Immature natural killer cell (primary cell): Measurements from ENCODE around the gene MAP2K6. TPM values are rescaled to one million over a fixed set of nuclear protein-coding genes. Genes with fewer than 3 reads are reported as not detected.
A peak's percentile ranks its signal among the peaks of the same experiment; 100 is the strongest.

ENCODE experiments used
- DNase-seq, 3 donors: peaks; one replicate each; pipeline ENCODE4 v3.0.0; 2022; ENCODE audit warnings: mixed read lengths in 1 of 3
- H3K27ac Mint-ChIP-seq, 6 donors: one replicate each; pipeline ENCODE4 v1.8.0; 2020; ENCODE audit warnings: mixed read lengths in 6 of 6, mild to moderate bottlenecking in 5 of 6, inconsistent platforms in 4 of 6, moderate library complexity in 3 of 6
- H3K27me3 Mint-ChIP-seq, 3 donors: one replicate each; pipeline ENCODE4 v1.8.0; 2020 to 2021; ENCODE audit warnings: low read depth in 3 of 3, mild to moderate bottlenecking in 3 of 3, mixed read lengths in 3 of 3, moderate library complexity in 3 of 3, inconsistent platforms in 1 of 3
- H3K36me3 Mint-ChIP-seq, 3 donors: one replicate each; pipeline ENCODE4 v1.8.0; 2020; ENCODE audit warnings: mixed read lengths in 3 of 3, inconsistent platforms in 2 of 3, mild to moderate bottlenecking in 2 of 3
- H3K4me1 Mint-ChIP-seq, 2 donors: one replicate each; pipeline ENCODE4 v1.8.0; 2020; ENCODE audit warnings: inconsistent platforms in 2 of 2, mild to moderate bottlenecking in 2 of 2, mixed read lengths in 2 of 2, moderate library complexity in 1 of 2
- H3K4me3 Mint-ChIP-seq, 5 donors: one replicate each; pipeline ENCODE4 v1.8.0; 2020; ENCODE audit warnings: mild to moderate bottlenecking in 5 of 5, mixed read lengths in 5 of 5, inconsistent platforms in 3 of 5, moderate library complexity in 3 of 5
- H3K9me3 Mint-ChIP-seq, 6 donors: one replicate each; pipeline ENCODE4 v1.8.0; 2020; ENCODE audit warnings: mild to moderate bottlenecking in 6 of 6, mixed read lengths in 6 of 6, inconsistent platforms in 4 of 6, moderate library complexity in 3 of 6
- polyA plus RNA-seq, 3 donors: library from polyadenylated mRNA; unstranded; fragments of 300-500 nt; fragmentation: Illumina TruSeq; gene quantifications; one replicate each; pipeline ENCODE4 v1.2.3, GENCODE V29; 2021

MAP2K6 gene
- polyA plus RNA-seq, 3 donors from 2014 or later = 11.6 to 14.5 (median 13.9) TPM

DNA sequence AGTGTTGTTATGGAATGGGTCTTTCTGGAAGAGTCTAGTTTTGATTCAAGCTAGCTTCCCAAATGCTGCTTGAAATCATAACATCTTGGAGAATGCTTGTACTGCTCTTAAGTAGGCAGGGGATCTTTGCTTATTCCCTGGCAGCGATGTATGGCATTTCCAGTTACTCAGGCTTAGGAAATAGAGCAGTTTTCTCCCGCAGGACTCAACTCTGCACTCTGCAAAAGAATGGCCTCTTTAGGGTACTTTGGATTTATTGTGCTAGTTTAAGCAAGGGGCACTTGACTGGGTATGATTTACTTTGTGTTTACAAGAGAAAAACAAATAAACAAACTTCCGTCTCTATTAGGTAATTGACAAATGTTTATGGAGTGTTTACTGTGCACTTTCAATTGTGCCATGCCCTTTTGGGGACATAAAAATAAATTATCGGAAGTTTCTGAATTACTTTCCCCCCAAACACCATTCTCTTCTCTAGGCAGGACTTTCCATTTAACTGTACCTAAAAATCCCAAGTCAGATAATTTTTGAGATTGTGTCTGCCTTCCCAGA is 164.0 kb downstream of the MAP2K6 start:
- H3K27ac Mint-ChIP-seq = no peak overlapping the region
- DNase-seq = no peak
- H3K4me3 Mint-ChIP-seq = no peak overlapping the region
- peaks cover 16 to 24% of the 10 kb centered on the region in 2 donors for H3K4me1 Mint-ChIP-seq
- H3K36me3 Mint-ChIP-seq = no peaks in the 10 kb centered on the region
- H3K27me3 Mint-ChIP-seq = peaks cover 8 to 10% (median 8%) of the 10 kb centered on the region in 3 donors
- no peaks in the 10 kb centered on the region for H3K9me3 Mint-ChIP-seq

DNA sequence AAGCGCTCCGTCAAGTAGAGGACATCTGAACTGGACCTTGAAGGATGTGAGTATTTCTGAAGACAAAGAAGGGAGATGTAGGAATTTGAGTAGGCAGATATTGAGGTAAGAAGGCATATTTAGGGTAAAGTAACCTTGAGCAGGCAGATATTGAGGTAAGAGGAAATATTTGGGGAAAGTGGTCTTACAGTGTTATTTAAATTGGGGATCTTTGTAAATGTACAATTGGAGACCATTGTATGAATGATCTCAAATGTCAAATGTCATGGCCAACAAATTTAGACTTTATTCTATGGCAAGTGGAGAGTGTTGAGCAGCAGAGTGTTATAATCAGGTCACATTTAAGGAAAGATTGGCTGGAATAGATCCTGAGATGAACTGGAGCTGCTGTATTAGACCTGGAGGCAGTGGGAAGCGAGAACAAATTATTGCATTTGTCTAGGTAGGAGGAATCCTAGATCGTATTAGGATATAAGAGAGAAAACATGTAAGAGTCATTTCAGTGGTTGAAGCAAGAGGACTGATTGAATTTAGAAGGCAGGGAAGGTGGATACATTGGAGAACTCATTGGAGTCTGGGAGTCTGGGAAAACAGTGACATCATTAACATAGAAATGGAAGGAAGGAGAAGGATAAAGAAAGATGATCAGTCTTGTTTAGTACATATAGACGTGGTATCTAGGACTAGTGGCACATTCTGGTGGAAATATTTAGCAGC is 165.6 kb downstream of the MAP2K6 start:
- H3K4me1 Mint-ChIP-seq = peaks cover 16 to 24% of the 10 kb centered on the region in 2 donors
- H3K9me3 Mint-ChIP-seq = no peaks in the 10 kb centered on the region
- H3K36me3 Mint-ChIP-seq = no peaks in the 10 kb centered on the region
- H3K27ac Mint-ChIP-seq = no peak overlapping the region
- DNase-seq = no peak
- H3K4me3 Mint-ChIP-seq = peak overlapping the region in 4 of 5 donors; percentile 2 to 15 (median 6)
- peaks cover 8 to 11% (median 10%) of the 10 kb centered on the region in 3 donors for H3K27me3 Mint-ChIP-seq

DNA sequence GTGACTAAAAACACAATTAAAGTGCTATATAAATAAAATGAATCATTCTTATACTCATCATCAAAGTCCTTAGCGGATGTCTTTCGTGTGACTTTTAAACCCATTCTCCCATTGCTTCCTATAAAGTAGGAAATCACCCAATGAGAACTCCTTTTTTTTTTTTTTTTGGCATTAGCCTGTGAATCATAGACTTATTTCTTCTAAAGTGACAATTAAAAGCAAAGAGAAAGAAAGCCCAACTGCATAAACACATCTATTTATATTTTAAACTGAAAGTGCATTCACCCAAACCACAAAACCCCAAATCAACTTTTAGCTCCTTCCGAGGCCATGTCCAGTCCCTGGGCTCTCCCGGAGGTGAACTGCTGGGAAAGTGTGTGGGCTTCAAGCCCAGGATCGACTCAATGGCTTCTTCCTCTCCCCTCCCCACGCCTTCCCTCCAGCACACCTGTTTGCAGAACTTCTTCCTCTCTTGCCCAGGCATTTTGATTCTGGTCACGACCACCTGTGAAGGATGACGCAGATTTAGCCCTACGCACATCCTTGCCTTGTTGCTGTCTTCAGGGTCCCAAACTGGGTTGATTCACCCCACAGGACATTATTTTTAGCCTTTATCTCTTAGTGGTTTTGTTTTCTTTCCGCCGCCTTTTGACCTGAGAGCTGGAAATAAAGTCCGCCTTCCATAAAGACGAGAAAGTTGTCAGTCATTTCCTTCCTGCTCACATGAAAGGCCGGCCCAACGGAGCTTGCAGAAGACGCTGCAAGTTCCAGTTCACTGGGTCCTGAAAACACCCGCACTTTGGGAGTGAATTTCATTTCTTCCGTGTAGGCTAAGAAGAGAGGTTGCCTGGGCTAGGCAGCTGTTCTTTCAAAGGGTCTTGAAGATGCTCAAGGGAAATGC is 166.8 kb downstream of the MAP2K6 start:
- H3K27me3 Mint-ChIP-seq = peaks cover 8 to 13% (median 11%) of the 10 kb centered on the region in 3 donors
- DNase-seq = peak; percentile 49 to 55 (median 50)
- H3K36me3 Mint-ChIP-seq = no peaks in the 10 kb centered on the region
- H3K4me1 Mint-ChIP-seq = peaks cover 16 to 24% of the 10 kb centered on the region in 2 donors
- no peaks in the 10 kb centered on the region for H3K9me3 Mint-ChIP-seq
- H3K27ac Mint-ChIP-seq = peak overlapping the region; percentile 37 to 74 (median 50)
- H3K4me3 Mint-ChIP-seq = peak overlapping the region; percentile 77 to 84 (median 78)

DNA sequence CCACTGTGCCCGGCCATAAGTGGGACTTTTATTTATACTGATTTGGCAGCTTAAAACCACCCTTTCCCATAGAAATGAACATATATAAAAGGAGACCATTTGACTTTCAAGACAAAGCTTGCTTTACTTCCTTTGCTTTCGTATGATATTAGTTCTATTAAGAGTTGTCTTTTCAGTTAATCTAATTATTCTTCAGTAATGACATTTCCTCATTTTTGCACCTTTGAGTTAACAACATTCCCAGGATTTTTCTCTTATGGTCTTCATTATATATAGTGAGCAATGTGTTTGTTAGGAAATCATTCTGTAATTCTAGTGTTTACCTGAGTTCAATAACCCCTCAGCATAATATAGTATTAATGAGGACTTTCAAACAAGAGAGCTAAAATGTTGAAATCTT is 173.8 kb downstream of the MAP2K6 start:
- Mint-ChIP-seq H3K27ac (no peak overlapping the region), H3K27me3 (peaks cover 1 to 9% (median 9%) of the 10 kb centered on the region in 3 donors), H3K4me1 (no peaks in the 10 kb centered on the region), H3K4me3 (no peak overlapping the region), H3K36me3 (no peaks in the 10 kb centered on the region), H3K9me3 (peaks cover 0 to 2% (median 0%) of the 10 kb centered on the region in 6 donors)
- no peak for DNase-seq

DNA sequence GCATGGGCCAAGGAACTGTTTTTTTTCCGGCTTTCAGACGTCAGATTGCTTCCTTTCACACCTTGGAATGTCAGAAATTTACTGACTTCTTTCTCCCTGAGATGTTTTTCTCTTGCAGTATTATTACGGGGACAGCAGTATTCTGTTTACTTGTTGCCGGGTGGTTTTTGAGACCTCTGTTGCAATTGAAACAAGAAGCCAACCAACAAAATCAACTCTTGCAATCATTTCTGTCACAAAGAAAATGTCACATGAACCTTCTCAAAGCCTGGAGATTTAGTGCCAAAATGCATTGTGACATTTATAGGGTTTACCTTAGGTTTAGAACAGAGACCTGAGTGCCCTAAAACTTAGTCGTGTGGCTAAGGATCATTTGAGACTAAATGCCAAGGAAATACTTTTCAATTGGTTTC is 174.3 kb downstream of the MAP2K6 start:
- Mint-ChIP-seq H3K27me3 (peaks cover 1 to 10% (median 9%) of the 10 kb centered on the region in 3 donors), H3K27ac (no peak overlapping the region), H3K9me3 (peaks cover 0 to 2% (median 0%) of the 10 kb centered on the region in 6 donors), H3K4me3 (no peak overlapping the region), H3K4me1 (no peaks in the 10 kb centered on the region), H3K36me3 (no peaks in the 10 kb centered on the region)
- DNase-seq = no peak

DNA sequence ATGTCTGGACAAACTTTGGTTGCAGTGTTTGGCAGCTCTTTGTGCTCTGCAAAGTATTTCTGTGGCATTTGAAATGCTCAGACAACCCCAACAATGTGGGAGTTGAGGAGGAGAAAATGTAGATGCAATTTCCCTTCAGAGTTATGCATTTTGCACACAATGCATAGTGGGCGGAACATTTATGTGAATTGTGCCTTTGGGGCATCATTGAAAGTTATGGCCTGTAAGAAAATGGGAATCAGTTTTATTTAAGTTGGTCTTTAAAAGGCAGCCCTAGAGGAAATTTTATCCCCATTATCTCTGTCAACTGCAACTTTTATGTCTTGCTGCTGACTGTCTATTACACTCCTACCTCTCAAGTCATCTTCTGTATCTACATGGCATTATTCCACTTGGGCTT is 176.2 kb downstream of the MAP2K6 start:
- Mint-ChIP-seq H3K27me3 (peaks cover 1 to 8% (median 7%) of the 10 kb centered on the region in 3 donors), H3K36me3 (no peaks in the 10 kb centered on the region), H3K27ac (no peak overlapping the region)

DNA sequence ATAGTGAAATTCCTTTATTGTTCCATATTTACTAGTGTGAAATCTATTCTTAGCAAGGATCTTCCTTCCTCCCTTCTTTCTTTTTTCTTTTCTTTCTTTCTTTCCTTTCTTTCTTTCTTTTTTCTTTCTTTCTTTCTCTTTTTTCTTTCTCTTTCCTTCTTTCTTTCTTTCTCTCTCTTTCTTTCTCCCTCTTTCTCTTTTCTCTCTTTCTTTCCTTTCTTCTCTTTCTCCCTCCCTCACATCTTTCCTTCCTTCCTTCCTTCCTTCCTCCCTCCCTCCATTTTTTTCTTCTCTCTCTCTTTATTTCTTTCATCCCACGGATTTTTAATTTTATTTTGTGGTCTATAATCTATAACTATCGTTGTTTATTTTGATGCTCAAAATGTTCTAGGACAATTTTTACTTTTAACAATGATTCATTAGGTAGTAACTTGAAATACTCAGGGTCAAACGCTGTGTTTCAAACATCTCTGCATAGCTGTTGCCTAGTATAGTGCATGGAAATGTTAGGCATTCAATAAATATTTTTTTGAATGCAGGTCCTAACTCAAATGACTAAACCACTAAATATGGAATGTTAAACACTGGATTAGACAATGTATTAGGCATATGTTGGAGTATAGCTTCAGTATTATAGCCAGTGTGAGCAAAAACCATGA is 178.3 kb downstream of the MAP2K6 start:
- Mint-ChIP-seq H3K9me3 (peaks cover 0 to 2% (median 0%) of the 10 kb centered on the region in 6 donors), H3K27ac (no peak overlapping the region), H3K4me1 (no peaks in the 10 kb centered on the region), H3K36me3 (no peaks in the 10 kb centered on the region), H3K27me3 (peaks cover 1 to 7% (median 4%) of the 10 kb centered on the region in 3 donors), H3K4me3 (no peak overlapping the region)
- DNase-seq = no peak

More for the DNA sequence above, 176.2 kb downstream of the MAP2K6 start:
- Mint-ChIP-seq H3K4me1 (no peaks in the 10 kb centered on the region), H3K4me3 (no peak overlapping the region), H3K9me3 (peaks cover 0 to 2% (median 0%) of the 10 kb centered on the region in 6 donors)
- no peak for DNase-seq

DNA sequence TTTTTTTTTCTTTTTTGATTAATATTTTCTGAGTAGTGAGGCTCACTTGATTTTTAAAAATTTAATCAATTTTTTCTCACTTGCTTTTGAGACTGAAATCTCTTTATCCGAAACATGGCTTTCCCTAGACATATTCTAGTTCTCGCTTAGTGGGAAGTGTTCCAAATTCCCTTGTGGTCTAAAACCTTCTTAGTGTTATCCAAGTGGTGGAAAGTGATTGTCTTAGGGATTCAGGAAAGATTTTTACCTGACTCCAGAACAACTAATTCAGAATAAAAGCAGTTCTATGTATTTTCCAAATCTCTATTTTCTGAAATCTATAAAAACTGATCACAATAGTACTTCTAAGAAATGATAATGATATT is 178.8 kb downstream of the MAP2K6 start:
- no peak for DNase-seq
- no peak overlapping the region for H3K4me3 Mint-ChIP-seq
- peaks cover 1 to 7% (median 4%) of the 10 kb centered on the region in 3 donors for H3K27me3 Mint-ChIP-seq
- H3K4me1 Mint-ChIP-seq = no peaks in the 10 kb centered on the region
- H3K9me3 Mint-ChIP-seq = peaks cover 0 to 2% (median 0%) of the 10 kb centered on the region in 6 donors
- H3K36me3 Mint-ChIP-seq = no peaks in the 10 kb centered on the region
- H3K27ac Mint-ChIP-seq = no peak overlapping the region

DNA sequence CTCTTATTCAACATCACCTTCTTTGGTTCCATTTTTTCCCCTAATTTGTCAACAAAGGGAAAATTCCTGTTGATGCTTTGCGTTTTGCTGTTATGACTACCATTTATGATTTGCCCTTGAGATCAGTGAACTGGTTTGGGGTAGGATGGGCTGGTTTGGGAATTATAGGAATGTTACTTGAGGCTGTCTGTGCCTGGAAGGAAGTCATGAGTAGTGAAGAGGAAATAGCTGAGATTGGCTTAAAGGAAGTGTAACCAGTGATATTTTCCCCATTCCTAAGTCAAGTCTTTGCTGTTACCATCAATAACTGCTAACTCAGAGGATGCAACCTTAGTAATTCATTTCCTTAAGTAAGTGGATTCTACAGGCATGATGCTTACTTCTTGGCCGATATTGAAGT is 179.2 kb downstream of the MAP2K6 start:
- Mint-ChIP-seq H3K27ac (no peak overlapping the region), H3K4me3 (no peak overlapping the region), H3K9me3 (peaks cover 0 to 2% (median 0%) of the 10 kb centered on the region in 6 donors), H3K36me3 (no peaks in the 10 kb centered on the region), H3K4me1 (no peaks in the 10 kb centered on the region), H3K27me3 (peaks cover 1 to 7% (median 4%) of the 10 kb centered on the region in 3 donors)
- DNase-seq = no peak

DNA sequence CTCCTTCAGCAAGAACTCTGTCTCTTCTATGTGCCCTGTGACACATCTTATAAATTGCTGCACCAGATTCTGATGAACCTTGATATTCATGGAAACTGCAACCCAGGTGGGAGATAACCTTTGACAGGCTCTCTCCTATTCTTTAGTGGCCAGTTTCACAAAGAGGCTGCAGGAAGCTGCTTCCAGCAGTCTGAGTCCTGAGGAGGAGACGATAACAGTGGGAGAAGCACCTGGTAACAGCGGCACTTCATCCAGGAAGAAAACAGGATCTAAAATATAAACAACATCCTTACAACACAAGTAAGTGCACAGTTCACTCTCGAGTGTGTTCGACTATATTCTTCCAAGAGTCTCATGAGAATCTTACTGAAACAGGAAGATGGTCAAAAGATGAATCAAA is 180.1 kb downstream of the MAP2K6 start:
- no peaks in the 10 kb centered on the region for H3K4me1 Mint-ChIP-seq
- H3K27ac Mint-ChIP-seq = no peak overlapping the region
- peaks cover 0 to 2% (median 0%) of the 10 kb centered on the region in 6 donors for H3K9me3 Mint-ChIP-seq
- H3K27me3 Mint-ChIP-seq = peaks cover 1 to 7% (median 4%) of the 10 kb centered on the region in 3 donors
- no peak for DNase-seq
- H3K4me3 Mint-ChIP-seq = no peak overlapping the region
- no peaks in the 10 kb centered on the region for H3K36me3 Mint-ChIP-seq

DNA sequence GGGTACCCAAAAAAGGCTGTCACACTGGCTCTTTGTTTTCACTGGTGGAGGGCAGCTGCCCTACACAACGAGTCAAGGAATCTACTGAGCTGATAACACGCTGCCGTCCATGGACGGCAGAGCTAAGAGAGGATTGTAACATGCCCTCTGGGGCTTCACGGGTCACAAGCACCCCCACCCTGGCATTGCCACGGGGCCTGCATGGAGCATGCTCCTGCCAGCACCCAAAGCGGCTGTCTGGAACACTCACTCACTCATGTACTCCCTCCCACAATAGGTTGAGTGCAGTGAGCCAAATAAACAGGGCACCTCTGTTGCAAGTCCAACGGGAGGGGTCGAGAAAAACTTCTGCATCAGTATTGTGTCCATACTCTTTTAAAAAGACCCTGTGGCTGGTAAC is 181.6 kb downstream of the MAP2K6 start:
- no peak overlapping the region for H3K4me3 Mint-ChIP-seq
- H3K27ac Mint-ChIP-seq = no peak overlapping the region
- peaks cover 0 to 2% (median 0%) of the 10 kb centered on the region in 6 donors for H3K9me3 Mint-ChIP-seq
- H3K27me3 Mint-ChIP-seq = peaks cover 0 to 4% (median 3%) of the 10 kb centered on the region in 3 donors
- no peaks in the 10 kb centered on the region for H3K36me3 Mint-ChIP-seq
- no peak for DNase-seq
- H3K4me1 Mint-ChIP-seq = no peaks in the 10 kb centered on the region

DNA sequence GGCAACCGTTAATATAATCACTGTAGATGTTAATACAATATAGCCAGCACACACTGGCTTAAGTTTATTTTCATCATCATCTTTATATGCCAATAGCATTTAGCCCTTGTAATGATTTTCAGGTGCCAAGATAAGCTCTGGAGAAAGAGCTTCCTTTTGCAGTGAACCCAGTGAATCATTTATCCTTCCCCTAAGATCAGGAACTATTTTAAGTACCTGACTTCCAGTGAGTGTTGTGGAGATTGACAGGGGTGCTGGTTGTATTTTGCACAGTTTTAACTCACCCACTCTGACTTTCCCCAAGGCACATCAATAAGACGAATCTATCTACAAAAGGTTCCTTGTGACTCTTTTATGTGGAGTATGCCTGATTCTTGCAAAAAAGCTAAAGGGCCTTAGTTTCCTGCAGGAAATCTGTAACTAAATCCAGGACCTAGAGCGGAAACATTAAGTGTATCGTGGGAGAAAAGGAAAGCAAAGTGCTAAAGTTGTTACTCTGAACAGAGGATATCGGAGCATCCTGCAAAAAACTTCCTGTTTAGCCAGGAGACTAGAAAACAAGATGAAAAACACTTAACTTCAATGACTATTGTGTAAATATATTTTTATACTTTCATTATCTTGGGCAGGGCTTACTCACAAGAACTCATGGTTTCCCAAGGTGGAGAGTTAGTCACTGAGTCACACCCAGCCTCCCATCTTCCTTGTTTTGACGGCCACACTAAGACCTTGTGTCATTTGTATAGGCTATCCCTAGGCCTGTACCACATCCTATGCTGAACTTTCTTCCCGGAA is 183.6 kb downstream of the MAP2K6 start:
- H3K36me3 Mint-ChIP-seq = no peaks in the 10 kb centered on the region
- no peak overlapping the region for H3K27ac Mint-ChIP-seq
- peaks cover 10 to 11% of the 10 kb centered on the region in 2 donors for H3K4me1 Mint-ChIP-seq
- DNase-seq = no peak
- peaks cover 2 to 4% (median 2%) of the 10 kb centered on the region in 3 donors for H3K27me3 Mint-ChIP-seq
- no peak overlapping the region for H3K4me3 Mint-ChIP-seq
- H3K9me3 Mint-ChIP-seq = no peaks in the 10 kb centered on the region

DNA sequence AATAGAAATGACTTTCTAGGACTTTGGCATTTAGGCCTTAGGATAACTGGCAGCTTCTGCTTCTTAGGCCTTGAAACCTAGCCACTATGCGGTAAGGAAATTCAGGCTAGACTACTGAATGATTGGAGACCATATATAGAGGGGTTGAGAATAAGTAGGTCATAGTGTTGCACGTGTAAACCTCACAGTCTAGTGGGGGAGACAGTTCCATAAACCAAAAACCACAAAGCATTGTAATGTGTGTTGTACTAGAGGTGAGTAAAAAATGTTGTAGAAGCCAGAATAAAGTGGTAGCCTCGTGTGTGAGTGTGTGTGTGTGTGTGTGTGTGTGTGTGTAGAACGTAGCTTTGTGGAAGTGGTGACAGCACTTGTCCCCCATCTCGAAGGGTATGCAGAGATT is 188.5 kb downstream of the MAP2K6 start:
- Mint-ChIP-seq H3K27me3 (peaks cover 0 to 5% (median 3%) of the 10 kb centered on the region in 3 donors), H3K4me1 (peaks cover 15 to 20% of the 10 kb centered on the region in 2 donors), H3K4me3 (peak overlapping the region; percentile 1 to 64 (median 47)), H3K9me3 (no peaks in the 10 kb centered on the region), H3K36me3 (no peaks in the 10 kb centered on the region), H3K27ac (peak overlapping the region in 4 of 6 donors; percentile 28 to 57 (median 44))
- DNase-seq = peak; percentile 31 to 49 (median 41)
